COLO829 (cell line): ENCODE results near the gene EMILIN2.
"Not testable (repeated sequence)": the region's sequence is repeated elsewhere in the genome, so short reads cannot be mapped to it uniquely, and the experiment has no call there.

Source experiments
- DNase-seq: peaks from one replicate; pipeline ENCODE4 v3.0.0; 2012; ENCODE audit warnings: low spot score

The EMILIN2 gene

GRCh38 chr18:2900684-2901422, 54.0 kb downstream of the EMILIN2 start:
- DNase-seq: no peak

GRCh38 chr18:2901423-2901985, 54.7 kb downstream of the EMILIN2 start:
- no peak for DNase-seq

GRCh38 chr18:2902327-2902726, 55.5 kb downstream of the EMILIN2 start:
- DNase-seq: no peak

DNA sequence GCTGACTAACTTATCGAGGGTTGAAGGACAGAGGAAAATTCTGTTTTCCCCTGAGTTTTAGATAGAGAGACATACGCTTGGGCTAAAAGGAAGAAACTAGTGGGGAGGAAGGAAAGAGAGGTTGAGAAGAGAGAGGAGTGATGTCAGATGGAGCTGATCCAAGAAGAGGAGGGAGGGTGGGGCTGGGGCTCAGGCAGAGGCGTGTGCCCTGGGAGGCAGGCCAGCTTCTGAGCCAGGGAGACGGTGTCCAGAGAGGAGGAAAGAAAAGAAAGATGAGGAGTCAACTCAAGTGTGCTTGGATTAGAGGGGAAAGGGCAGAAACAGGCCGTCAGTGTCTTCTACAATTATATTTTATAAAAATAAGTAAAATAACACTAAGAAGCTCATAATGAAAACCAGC, 56.2 kb downstream of the EMILIN2 start:
- no peak for DNase-seq

- DNase-seq: peak; percentile 28
Observed at GRCh38 chr18:2905854-2906703, 59.3 kb downstream of the EMILIN2 start.

DNA sequence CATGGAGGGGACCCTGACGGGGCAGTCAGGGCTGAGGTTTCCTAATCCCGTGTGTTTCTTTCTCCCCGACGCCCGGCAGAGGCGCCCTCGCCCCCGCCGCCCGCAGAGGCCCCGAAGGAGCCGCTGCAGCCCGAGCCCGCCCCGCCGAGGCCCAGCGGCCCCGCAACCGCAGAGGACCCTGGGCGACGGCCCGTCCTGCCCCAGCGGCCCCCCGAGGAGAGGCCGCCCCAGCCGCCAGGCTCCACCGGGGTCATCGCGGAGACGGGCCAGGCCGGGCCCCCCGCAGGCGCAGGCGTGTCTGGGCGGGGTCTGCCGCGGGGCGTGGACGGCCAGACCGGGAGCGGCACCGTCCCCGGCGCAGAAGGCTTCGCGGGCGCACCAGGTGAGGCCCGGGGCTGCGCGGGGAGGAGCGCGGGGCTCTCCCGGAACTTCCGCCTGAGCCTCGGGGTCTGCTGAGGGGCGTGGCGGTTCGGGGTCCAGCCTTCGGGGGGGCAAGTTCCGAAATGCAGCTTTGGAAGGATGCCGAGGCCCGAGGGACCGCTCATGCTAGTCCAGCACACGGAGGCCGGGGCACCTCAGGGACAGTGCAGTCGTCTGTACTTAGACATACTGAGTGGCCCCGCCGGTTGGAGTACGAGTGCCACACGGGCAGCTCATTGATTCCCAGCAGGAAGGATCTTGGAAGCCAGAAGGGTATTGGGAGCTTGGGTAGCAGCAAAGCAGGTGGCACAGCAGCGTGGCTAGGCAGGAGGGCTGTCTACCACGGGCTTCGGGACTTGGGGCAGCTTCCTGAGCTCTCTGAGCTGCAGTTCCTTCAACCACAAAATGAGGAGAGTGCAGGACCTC, 60.1 kb downstream of the EMILIN2 start:
- DNase-seq: no peak

- DNase-seq: no peak
Observed at GRCh38 chr18:2907550-2908135, 60.8 kb downstream of the EMILIN2 start.

GRCh38 chr18:2908166-2908945, 61.5 kb downstream of the EMILIN2 start:
- no peak for DNase-seq

DNA sequence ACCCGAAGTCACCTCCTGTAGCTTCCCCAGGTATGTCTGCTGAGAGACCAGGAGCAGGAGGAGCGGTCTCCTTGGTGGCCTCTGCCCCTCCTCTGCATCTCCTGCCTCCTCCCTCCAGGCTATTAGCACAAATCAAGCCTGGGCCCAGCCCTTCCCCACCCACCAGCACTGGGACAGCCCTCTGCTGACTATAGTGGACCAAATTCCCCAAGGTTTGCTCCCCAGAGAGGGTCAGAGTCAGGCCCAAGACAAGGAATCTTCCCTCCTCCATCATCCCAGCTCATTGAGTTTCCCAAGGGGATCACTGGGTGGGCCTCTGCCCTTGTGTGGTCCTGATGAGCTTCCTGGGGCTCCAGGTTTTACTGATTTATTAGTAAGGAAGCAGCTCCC, 62.1 kb downstream of the EMILIN2 start:
- DNase-seq: no peak

- no peak for DNase-seq
Observed at GRCh38 chr18:2909431-2910140, 62.8 kb downstream of the EMILIN2 start.

DNA sequence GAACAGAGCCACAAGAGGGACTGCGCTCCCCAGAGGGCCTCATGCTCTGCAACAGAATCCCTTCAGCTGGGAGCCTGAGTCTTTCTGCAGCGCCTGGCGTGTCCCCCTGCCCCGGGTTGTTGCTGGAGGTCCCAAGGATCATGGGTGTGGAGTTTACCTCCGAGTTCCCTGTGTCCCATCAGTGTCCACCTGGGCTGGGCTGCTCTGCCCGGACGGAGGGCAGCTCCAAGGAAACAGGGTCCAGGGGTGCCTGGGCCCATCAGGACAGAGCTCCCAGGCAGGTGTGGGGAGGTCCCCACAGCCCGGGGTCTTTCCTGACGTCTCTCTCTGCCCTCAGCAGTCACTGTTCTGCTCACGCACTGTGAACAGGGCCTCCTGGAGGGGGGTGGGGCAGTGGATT, 63.5 kb downstream of the EMILIN2 start:
- no peak for DNase-seq

DNA sequence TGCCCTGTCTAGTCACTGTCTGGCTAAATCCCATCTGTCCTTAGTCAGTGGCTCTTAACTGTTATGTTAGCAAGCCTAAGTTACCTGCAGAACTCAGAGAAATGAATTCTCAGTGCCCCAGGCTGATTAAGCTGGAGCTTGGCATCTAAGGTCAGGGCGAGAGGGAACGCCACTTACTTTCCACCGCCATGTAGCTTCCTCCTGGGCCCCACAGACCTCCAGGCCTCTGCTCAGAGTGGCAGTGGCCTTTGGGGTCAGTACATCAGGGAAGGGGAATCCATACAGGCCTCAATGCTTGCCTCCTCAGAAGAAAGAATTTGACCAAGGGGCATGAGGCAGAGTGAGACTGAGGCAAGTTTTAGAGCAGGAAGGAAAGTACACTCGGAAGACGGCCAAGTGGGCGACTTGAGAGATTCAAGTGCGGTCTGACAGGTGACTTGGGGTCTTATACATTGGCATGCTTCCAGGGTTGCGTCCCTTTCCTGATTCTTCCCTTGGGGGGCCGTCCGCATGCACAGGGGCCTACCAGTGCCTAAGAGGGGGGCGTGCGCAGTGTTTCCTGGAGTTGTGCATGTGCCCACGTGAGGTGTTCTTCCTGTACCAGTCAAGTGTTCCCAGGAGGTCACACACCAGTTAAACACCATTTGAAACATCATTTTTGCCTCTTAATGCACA, 64.1 kb downstream of the EMILIN2 start:
- DNase-seq: no peak

- no peak for DNase-seq
Observed at GRCh38 chr18:2911533-2911932, 64.7 kb downstream of the EMILIN2 start.

- DNase-seq: no peak
Observed at GRCh38 chr18:2912357-2913299, 65.8 kb downstream of the EMILIN2 start.

DNA sequence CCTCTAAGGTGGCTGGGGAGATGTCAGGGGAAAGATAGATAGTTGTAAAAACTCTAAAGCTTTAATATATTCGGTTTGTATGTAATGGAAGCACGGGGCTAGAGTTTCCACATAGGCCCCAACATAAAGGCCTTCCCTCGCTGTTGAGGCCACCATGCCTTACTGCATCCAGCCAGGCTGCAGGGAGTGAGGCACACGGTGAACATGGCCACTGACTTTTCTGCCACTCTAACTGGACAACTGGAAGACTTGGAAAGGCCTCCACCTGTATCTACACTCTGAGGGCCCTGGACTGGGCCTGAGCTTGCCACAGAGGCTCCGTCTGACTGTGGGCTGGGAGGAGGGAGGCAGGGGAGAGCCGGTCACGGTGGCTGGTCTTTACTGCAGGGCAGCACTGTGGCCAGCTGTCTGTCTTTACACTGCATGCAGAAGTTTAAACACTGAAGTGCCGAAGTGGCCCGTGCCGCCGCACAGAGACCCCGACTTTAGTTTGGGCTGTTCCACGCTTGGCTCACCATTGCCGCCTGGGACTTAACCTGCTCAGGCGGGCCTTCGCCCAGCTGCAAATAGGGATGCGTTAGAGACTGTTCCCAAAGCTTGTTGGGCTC, 66.7 kb downstream of the EMILIN2 start:
- DNase-seq: no peak

DNA sequence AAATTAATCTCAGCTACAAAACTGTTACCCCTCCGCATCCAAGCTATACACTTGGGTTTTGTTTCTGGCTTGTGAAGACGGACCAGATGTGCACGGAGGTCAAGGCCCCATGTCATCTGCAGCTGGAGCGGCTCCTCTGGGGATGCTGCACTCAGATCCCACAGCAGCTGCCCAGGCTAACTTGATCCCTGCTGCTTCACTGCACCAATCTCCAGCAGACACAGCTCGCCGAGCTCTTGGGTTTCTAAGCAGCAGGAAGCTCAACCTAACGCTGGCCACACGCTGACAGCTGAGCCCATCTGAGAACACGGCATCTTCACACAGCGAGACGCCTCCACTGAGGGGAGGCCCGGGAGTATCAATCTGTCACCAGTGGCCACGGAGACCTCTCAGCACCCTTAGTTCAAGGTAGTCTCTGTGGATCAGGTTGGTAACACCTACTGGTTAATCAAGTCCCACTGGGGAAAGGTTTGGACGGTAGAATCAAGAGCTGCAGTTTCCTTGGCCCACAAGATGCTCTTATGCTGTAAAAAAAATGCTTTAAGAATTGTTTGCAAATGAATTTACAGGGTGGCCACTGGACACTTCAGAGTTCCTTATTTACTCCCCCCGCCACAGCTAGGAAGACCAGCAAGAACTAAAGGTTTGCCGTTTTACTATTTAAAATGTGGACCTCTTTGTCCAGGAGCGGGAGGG, 67.5 kb downstream of the EMILIN2 start:
- no peak for DNase-seq

DNA sequence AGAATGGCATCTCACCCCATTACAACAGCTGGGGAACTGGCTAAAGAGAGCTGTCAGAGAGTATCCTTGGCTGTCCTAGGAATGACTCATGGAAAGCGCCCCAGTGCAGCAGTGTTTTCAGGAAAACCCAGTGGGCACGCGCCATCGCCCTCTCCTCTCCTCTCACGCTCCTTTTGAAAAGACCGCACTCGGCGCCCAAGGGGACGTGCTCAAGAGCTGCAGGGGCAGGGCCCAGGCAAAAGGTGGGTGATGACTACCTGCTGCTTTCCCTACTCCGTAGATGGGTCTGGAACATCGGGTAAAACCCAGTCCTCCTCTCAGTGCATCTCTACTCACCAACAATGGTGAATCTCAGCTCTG, 68.1 kb downstream of the EMILIN2 start:
- no peak for DNase-seq

DNA sequence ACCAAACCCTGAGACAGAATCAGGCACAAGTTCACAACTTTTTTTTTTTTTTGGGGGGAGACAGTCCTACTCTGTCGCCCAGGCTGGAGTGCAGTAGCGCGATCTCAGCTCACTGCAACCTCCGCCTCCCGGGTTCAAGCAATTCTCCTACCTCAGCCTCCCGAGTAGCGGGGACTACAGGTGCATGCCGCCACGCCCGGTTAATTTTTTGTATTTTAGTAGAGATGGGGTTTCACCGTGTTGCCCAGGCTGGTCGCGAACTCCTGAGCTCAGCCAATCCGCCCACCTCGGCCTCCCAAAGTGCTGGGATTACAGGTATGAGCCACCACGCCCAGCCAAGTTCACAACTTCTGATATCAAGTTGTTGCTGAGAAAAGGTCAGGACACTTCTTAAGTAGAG, 68.7 kb downstream of the EMILIN2 start:
- DNase-seq: not testable (repeated sequence)
